ENCODE data around the gene ZBTB38.

ZBTB38 gene

DNA sequence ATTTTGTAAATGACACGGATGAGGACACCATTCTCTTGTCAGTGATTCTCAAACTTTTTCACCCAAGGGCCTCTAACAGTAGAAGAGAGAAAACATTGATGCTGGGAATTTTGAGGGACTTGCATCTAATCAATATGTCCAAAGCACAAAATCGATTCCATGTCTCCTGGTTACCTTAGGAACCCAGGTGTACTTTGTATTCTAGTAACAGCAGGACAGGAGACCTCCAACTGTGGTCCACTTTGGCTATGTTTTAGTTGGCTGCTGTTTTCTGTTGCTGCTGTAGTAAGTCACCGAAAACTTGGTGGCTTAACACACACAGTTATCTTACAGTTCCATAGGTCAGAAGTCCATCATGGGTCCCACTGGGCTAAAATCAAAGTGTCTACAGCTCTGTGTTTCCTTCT is 24.4 kb upstream of the ZBTB38 start:
- DNase-seq (ENCODE audit: low spot score) (no peak), ATAC-seq (ENCODE audit: low read depth) (no peak)
- H3K36me3 ChIP-seq (ENCODE audit: low read depth), result no peaks in the 10 kb centered on the region
- TF ChIP-seq, protein P1, sequence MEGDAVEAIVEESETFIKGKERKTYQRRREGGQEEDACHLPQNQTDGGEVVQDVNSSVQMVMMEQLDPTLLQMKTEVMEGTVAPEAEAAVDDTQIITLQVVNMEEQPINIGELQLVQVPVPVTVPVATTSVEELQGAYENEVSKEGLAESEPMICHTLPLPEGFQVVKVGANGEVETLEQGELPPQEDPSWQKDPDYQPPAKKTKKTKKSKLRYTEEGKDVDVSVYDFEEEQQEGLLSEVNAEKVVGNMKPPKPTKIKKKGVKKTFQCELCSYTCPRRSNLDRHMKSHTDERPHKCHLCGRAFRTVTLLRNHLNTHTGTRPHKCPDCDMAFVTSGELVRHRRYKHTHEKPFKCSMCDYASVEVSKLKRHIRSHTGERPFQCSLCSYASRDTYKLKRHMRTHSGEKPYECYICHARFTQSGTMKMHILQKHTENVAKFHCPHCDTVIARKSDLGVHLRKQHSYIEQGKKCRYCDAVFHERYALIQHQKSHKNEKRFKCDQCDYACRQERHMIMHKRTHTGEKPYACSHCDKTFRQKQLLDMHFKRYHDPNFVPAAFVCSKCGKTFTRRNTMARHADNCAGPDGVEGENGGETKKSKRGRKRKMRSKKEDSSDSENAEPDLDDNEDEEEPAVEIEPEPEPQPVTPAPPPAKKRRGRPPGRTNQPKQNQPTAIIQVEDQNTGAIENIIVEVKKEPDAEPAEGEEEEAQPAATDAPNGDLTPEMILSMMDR (IDR thresholded peaks at IDR 0.05; ENCODE audit: poor library complexity, severe bottlenecking), result no peak
- H3K4me3 ChIP-seq (ENCODE audit: severe bottlenecking), result no peak overlapping the region
- no peak overlapping the region for H3K27ac ChIP-seq (ENCODE audit: poor library complexity, severe bottlenecking)
- H3K27me3 ChIP-seq (ENCODE audit: insufficient read depth, poor library complexity, severe bottlenecking), result no peaks in the 10 kb centered on the region
- H3K4me1 ChIP-seq (ENCODE audit: insufficient read depth, poor library complexity, severe bottlenecking), result no peaks in the 10 kb centered on the region
- no peaks in the 10 kb centered on the region for H3K9me3 ChIP-seq (ENCODE audit: severe bottlenecking)

GRCh38 chr3:141345528-141345927 is 22.8 kb upstream of the ZBTB38 start:
- DNase-seq (ENCODE audit: low spot score), result no peak
- Histone ChIP-seq H3K36me3 (ENCODE audit: low read depth) (no peaks in the 10 kb centered on the region), H3K27me3 (ENCODE audit: insufficient read depth, poor library complexity, severe bottlenecking) (no peaks in the 10 kb centered on the region), H3K4me3 (ENCODE audit: severe bottlenecking) (no peak overlapping the region), H3K4me1 (ENCODE audit: insufficient read depth, poor library complexity, severe bottlenecking) (no peaks in the 10 kb centered on the region), H3K9me3 (ENCODE audit: severe bottlenecking) (no peaks in the 10 kb centered on the region), H3K27ac (ENCODE audit: poor library complexity, severe bottlenecking) (no peak overlapping the region)
- no peak for ATAC-seq (ENCODE audit: low read depth)
- TF ChIP-seq, protein P1 (IDR thresholded peaks at IDR 0.05; ENCODE audit: poor library complexity, severe bottlenecking), result no peak

DNA sequence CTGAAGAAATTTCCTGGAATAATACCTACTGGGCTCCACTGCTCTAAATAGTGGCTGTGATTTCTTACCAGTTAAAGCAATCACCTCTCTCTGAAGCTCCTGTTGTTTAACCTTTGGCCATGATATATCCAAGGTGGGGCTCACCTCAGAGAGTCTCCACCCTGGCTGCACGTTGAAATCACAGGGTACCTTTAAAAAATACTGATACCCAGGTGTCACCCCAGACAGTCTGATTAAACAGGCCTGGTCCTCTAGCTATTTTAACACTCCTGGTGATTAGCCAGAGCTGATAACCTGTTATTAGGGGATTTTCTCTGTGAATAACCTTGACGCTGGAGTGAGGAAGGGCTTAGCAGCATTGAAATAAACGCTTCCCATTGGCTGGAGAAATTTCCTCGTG is 22.3 kb upstream of the ZBTB38 start:
- ATAC-seq (ENCODE audit: low read depth) (no peak), DNase-seq (ENCODE audit: low spot score) (no peak)
- H3K27ac ChIP-seq (ENCODE audit: poor library complexity, severe bottlenecking), result no peak overlapping the region
- H3K4me3 ChIP-seq (ENCODE audit: severe bottlenecking), result no peak overlapping the region
- H3K4me1 ChIP-seq (ENCODE audit: insufficient read depth, poor library complexity, severe bottlenecking), result no peaks in the 10 kb centered on the region
- no peaks in the 10 kb centered on the region for H3K36me3 ChIP-seq (ENCODE audit: low read depth)
- TF ChIP-seq, protein P1 (IDR thresholded peaks at IDR 0.05; ENCODE audit: poor library complexity, severe bottlenecking), result no peak
- H3K27me3 ChIP-seq (ENCODE audit: insufficient read depth, poor library complexity, severe bottlenecking), result no peaks in the 10 kb centered on the region
- no peaks in the 10 kb centered on the region for H3K9me3 ChIP-seq (ENCODE audit: severe bottlenecking)

DNA sequence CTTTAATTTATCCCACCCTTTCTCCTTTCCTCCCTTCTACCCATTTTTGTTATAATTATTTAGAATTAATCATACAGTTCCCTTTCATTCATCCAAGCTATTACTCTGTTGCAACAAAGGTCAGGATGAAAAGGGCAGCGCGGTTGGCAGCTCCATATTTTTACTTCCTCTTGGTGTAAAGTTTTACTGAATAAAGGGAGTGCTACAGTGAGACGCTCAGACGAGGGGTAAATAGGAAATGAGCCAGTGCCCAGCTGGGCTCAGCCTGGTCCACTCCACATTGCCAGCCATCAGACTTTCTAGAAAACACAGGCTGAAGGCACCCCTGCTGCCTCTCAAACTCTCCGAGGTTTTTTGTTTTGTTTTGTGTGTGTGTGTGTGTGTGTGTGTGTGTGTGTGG is 21.9 kb upstream of the ZBTB38 start:
- no peaks in the 10 kb centered on the region for H3K36me3 ChIP-seq (ENCODE audit: low read depth)
- no peak for ATAC-seq (ENCODE audit: low read depth)
- H3K27ac ChIP-seq (ENCODE audit: poor library complexity, severe bottlenecking), result no peak overlapping the region
- no peaks in the 10 kb centered on the region for H3K4me1 ChIP-seq (ENCODE audit: insufficient read depth, poor library complexity, severe bottlenecking)
- no peaks in the 10 kb centered on the region for H3K27me3 ChIP-seq (ENCODE audit: insufficient read depth, poor library complexity, severe bottlenecking)
- TF ChIP-seq, protein P1 (IDR thresholded peaks at IDR 0.05; ENCODE audit: poor library complexity, severe bottlenecking), result no peak
- no peaks in the 10 kb centered on the region for H3K9me3 ChIP-seq (ENCODE audit: severe bottlenecking)
- no peak overlapping the region for H3K4me3 ChIP-seq (ENCODE audit: severe bottlenecking)
- DNase-seq (ENCODE audit: low spot score), result no peak

DNA sequence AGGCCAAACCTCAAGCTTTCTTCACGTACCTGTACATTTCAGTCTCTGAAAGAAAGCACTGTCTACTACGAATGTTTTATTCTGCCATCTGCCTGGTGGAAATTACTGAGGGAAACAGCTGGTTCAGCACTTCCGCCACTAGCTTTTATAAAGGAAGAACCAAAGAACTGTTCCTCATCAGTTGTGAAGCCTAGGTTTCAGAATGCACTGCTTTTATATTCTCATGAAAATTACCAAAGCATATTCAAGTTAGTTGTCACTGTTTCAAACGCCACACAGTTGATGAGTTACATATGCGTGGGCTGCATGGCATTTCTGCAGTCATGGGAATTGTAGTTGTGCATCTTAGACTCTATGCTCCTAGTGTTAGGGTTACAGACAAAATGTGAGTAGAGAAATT is 21.5 kb upstream of the ZBTB38 start:
- H3K4me1 ChIP-seq (ENCODE audit: insufficient read depth, poor library complexity, severe bottlenecking), result no peaks in the 10 kb centered on the region
- no peak overlapping the region for H3K4me3 ChIP-seq (ENCODE audit: severe bottlenecking)
- no peaks in the 10 kb centered on the region for H3K9me3 ChIP-seq (ENCODE audit: severe bottlenecking)
- no peaks in the 10 kb centered on the region for H3K36me3 ChIP-seq (ENCODE audit: low read depth)
- DNase-seq (ENCODE audit: low spot score), result no peak
- no peak overlapping the region for H3K27ac ChIP-seq (ENCODE audit: poor library complexity, severe bottlenecking)
- no peak for ATAC-seq (ENCODE audit: low read depth)
- TF ChIP-seq, protein P1 (IDR thresholded peaks at IDR 0.05; ENCODE audit: poor library complexity, severe bottlenecking), result no peak
- no peaks in the 10 kb centered on the region for H3K27me3 ChIP-seq (ENCODE audit: insufficient read depth, poor library complexity, severe bottlenecking)

All from RWPE2 (cell line).